Stimulated activated CD4-positive, alpha-beta T cell treated with anti-CD3 and anti-CD28 coated beads, Interleukin-1b, Interleukin-23, amount 100 ng/mL, for 4 hours (primary cell): ENCODE measurements around the gene MTUS2.

Experiments used
- DNase-seq, 2 donors: peaks; one replicate each; pipeline ENCODE4 v3.0.0-alpha.2; 2020; ENCODE audit warnings: low read depth in 2 of 2

MTUS2 gene

GRCh38 chr13:29547153-29547552, 727.0 kb downstream of the MTUS2 start:
- no peak for DNase-seq

GRCh38 chr13:29548722-29549121, 728.6 kb downstream of the MTUS2 start:
- no peak for DNase-seq

- DNase-seq: no peak
Measured at GRCh38 chr13:29550430-29550988, 730.4 kb downstream of the MTUS2 start.

GRCh38 chr13:29551214-29551613, 731.1 kb downstream of the MTUS2 start:
- no peak for DNase-seq
